Measurements from ENCODE around the gene CCDC27. TPM values are rescaled to one million over a fixed set of nuclear protein-coding genes. Genes with fewer than 3 reads are reported as not detected.
"Not testable (repeated sequence)": the region's sequence is repeated elsewhere in the genome, so short reads cannot be mapped to it uniquely, and the experiment has no call there.

Gene CCDC27
- polyA plus RNA-seq, 3 donors, result not detected

- no peaks in the 10 kb centered on the region for H4K20me1 ChIP-seq (ENCODE audit: insufficient read depth, low read length)
- no peaks in the 10 kb centered on the region for H3K36me3 ChIP-seq (replicated peaks in 1 of 2; ENCODE audit: control insufficient read depth in 1 of 2, insufficient read depth in 2 of 2, low read length in 2 of 2)
- peaks cover 0 to 5% of the 10 kb centered on the region in 2 donors for H3K27me3 ChIP-seq (ENCODE audit: control insufficient read depth in 2 of 2, insufficient read depth in 2 of 2, low read length in 2 of 2)
- peaks cover 3 to 21% (median 15%) of the 10 kb centered on the region in 7 donors for H3K9me3 Mint-ChIP-seq
- H3K9ac ChIP-seq (ENCODE audit: insufficient read depth, low read length, poor library complexity, severe bottlenecking), result no peak overlapping the region
- peaks cover 0 to 8% of the 10 kb centered on the region in 2 donors for H3K9me3 ChIP-seq (replicated peaks in 1 of 2; ENCODE audit: control insufficient read depth in 1 of 2, insufficient read depth in 1 of 2, low read length in 2 of 2)
- DNase-seq, result no peak
- no peaks in the 10 kb centered on the region for H3K79me2 ChIP-seq (ENCODE audit: insufficient read depth, low read length)
- H3K4me2 ChIP-seq (replicated peaks; ENCODE audit: extremely low read depth, low read length, poor library complexity, severe bottlenecking), result no peak overlapping the region
- no peak overlapping the region for H3K27ac ChIP-seq (ENCODE audit: low read depth in 1 of 2, low read length in 2 of 2)
- H3K27ac Mint-ChIP-seq, result no peak overlapping the region
- 78% methylated on average over 18 of the region's 19 CpGs for WGBS (ENCODE audit: insufficient coverage)
- no peak overlapping the region for H2AFZ ChIP-seq (ENCODE audit: insufficient read depth, low read depth, low read length, poor library complexity, severe bottlenecking)
- H3K4me3 ChIP-seq (replicated peaks in 1 of 3; ENCODE audit: low read depth in 2 of 3, low read length in 3 of 3), result no peak overlapping the region
- H3K4me1 ChIP-seq (ENCODE audit: control insufficient read depth in 1 of 2, insufficient read depth in 2 of 2, low read length in 2 of 2), result no peaks in the 10 kb centered on the region
- H3K4me1 Mint-ChIP-seq, result peaks cover 7% of the 10 kb centered on the region
- no peak overlapping the region for H3K4me3 Mint-ChIP-seq
- intact Hi-C loops (cut with micrococcal nuclease), result no loop called here
- peaks cover 14 to 26% (median 21%) of the 10 kb centered on the region in 3 donors for H3K27me3 Mint-ChIP-seq (ENCODE audit: low read depth in 3 of 3)
- H3K36me3 Mint-ChIP-seq, result no peaks in the 10 kb centered on the region
- TF ChIP-seq CTCF (IDR thresholded peaks at IDR 0.05), result no peak
Observed at GRCh38 chr1:3803905-3804626, 51.8 kb downstream of the CCDC27 start.

GRCh38 chr1:3804627-3804944 lies 52.3 kb downstream of the CCDC27 start:
- H3K4me3 ChIP-seq (replicated peaks in 1 of 3; ENCODE audit: low read depth in 2 of 3, low read length in 3 of 3); H3K27ac ChIP-seq (ENCODE audit: low read depth in 1 of 2, low read length in 2 of 2); H3K4me2 ChIP-seq (replicated peaks; ENCODE audit: extremely low read depth, low read length, poor library complexity, severe bottlenecking); H3K4me1 ChIP-seq (ENCODE audit: control insufficient read depth in 1 of 2, insufficient read depth in 2 of 2, low read length in 2 of 2); H2AFZ ChIP-seq (ENCODE audit: insufficient read depth, low read depth, low read length, poor library complexity, severe bottlenecking); H3K36me3 Mint-ChIP-seq; H4K20me1 ChIP-seq (ENCODE audit: insufficient read depth, low read length); intact Hi-C loops (cut with micrococcal nuclease); H3K36me3 ChIP-seq (replicated peaks in 1 of 2; ENCODE audit: control insufficient read depth in 1 of 2, insufficient read depth in 2 of 2, low read length in 2 of 2); H3K9me3 ChIP-seq (replicated peaks in 1 of 2; ENCODE audit: control insufficient read depth in 1 of 2, insufficient read depth in 1 of 2, low read length in 2 of 2); H3K4me1 Mint-ChIP-seq; H3K4me3 Mint-ChIP-seq; DNase-seq; H3K79me2 ChIP-seq (ENCODE audit: insufficient read depth, low read length); H3K9ac ChIP-seq (ENCODE audit: insufficient read depth, low read length, poor library complexity, severe bottlenecking); H3K27ac Mint-ChIP-seq; H3K27me3 ChIP-seq (ENCODE audit: control insufficient read depth in 2 of 2, insufficient read depth in 2 of 2, low read length in 2 of 2): not testable (repeated sequence)
- Mint-ChIP-seq H3K27me3 (ENCODE audit: low read depth in 3 of 3) (peaks cover 17 to 26% (median 21%) of the 10 kb centered on the region in 3 donors), H3K9me3 (peaks cover 3 to 21% (median 16%) of the 10 kb centered on the region in 7 donors)
- WGBS (ENCODE audit: insufficient coverage), result 61% methylated on average over 7 of the region's 7 CpGs
